Activated naive CD4-positive, alpha-beta T cell treated with anti-CD3 and anti-CD28 coated beads for 36 hours (primary cell): ENCODE results near the gene FAM20C. TPM values are rescaled to one million over a fixed set of nuclear protein-coding genes. Genes with fewer than 3 reads are reported as not detected.

Source experiments
- CTCF ChIA-PET: fragments of 350-600 bp; sonication (Branson Sonifier 250); formaldehyde crosslinking; loops from one replicate; lab custom pipeline; 2021; ENCODE audit warnings: antibody characterized with exemption; lab: Charles Lee
- DNase-seq: peaks from one replicate; pipeline ENCODE4 v3.0.0-alpha.2; 2020
- H3K27ac Mint-ChIP-seq: one replicate; pipeline ENCODE4 v1.8.0; 2021; ENCODE audit warnings: mild to moderate bottlenecking, mixed read lengths
- H3K27me3 Mint-ChIP-seq: one replicate; pipeline ENCODE4 v1.8.0; 2021; ENCODE audit warnings: low read depth, mixed read lengths
- H3K36me3 Mint-ChIP-seq: one replicate; pipeline ENCODE4 v1.8.0; 2021; ENCODE audit warnings: low read depth, mixed read lengths
- H3K4me1 Mint-ChIP-seq: one replicate; pipeline ENCODE4 v1.8.0; 2021; ENCODE audit warnings: low read depth, mixed read lengths
- H3K4me3 Mint-ChIP-seq: one replicate; pipeline ENCODE4 v1.8.0; 2021; ENCODE audit warnings: mild to moderate bottlenecking, moderate library complexity, mixed read lengths
- H3K9me3 Mint-ChIP-seq: one replicate; pipeline ENCODE4 v1.8.0; 2021; ENCODE audit warnings: mixed read lengths
- intact Hi-C: fragments of 100-400 bp; cut with micrococcal nuclease; formaldehyde crosslinking; loops from one replicate; pipeline ENCODE4 v1.15.1; 2023
- total RNA-seq, 2 experiments: library from RNA; stranded (reverse); gene quantifications; one replicate each; pipeline ENCODE4 v1.2.3, GENCODE V29; 2021

Gene FAM20C
- total RNA-seq, 2 experiments from 2014 or later, result 0.26 to 0.91 TPM

DNA sequence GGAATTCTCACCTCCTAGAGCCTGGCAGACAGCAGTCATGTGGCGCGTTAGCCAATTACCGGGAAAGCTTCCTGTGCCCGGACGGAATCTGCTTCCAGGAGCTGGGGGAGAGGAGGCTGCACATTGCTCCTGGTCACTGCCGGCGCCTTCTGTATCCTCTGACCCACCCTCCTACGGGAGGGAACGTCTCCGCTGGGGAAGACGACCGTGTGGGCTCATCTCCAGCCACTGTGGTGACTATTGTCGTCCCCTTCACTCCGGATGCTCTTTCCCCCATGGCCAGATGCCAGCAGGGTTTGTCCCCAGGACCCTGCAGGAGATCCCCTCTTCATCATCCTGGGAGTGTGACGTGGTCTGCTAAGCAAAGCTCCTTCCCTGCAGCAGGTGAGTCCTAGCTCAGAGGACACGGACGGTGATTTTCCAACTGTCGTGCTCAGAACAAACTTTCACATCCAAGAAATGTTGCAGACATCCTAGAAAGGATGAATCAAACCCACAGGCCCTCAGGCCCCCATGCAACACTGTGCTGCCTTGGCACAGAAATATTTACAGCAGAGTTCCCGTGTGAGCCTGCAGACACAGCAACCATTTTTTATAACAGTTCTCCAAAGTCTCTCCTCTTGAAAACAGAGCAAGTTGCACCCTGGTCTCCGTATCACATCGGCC is 29.6 kb upstream of the FAM20C start:
- peaks cover 6% of the 10 kb centered on the region for H3K27me3 Mint-ChIP-seq
- no peak for DNase-seq
- no peaks in the 10 kb centered on the region for H3K4me1 Mint-ChIP-seq
- H3K36me3 Mint-ChIP-seq, result no peaks in the 10 kb centered on the region
- intact Hi-C loops, result no loop called here
- no peaks in the 10 kb centered on the region for H3K9me3 Mint-ChIP-seq
- H3K4me3 Mint-ChIP-seq, result no peak overlapping the region
- H3K27ac Mint-ChIP-seq, result no peak overlapping the region
- CTCF ChIA-PET, result no interaction called here

DNA sequence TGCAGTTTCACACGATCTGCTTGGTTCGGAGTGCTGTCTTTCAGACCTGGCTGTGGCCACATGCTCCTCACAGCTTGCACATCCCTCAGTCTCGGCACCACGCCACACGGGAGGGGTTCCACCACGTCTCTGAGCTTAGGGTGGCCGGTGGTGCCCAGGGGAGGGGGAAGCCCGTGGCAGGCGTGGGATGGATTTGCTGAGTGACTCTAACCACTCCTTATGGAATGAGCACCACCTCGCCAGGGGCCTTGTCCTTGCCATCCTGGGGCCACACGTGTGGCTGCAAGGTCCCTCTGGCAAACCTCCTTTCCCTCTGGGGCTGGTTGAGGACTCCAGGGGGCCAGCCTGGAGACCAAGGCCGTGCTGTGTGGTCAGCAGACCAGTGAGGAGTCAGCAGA is 29.1 kb upstream of the FAM20C start:
- H3K36me3 Mint-ChIP-seq, result no peaks in the 10 kb centered on the region
- no peak for DNase-seq
- CTCF ChIA-PET, result no interaction called here
- no peaks in the 10 kb centered on the region for H3K4me1 Mint-ChIP-seq
- H3K27ac Mint-ChIP-seq, result no peak overlapping the region
- intact Hi-C loops, result no loop called here
- no peak overlapping the region for H3K4me3 Mint-ChIP-seq
- H3K27me3 Mint-ChIP-seq, result peaks cover 6% of the 10 kb centered on the region
- no peaks in the 10 kb centered on the region for H3K9me3 Mint-ChIP-seq

DNA sequence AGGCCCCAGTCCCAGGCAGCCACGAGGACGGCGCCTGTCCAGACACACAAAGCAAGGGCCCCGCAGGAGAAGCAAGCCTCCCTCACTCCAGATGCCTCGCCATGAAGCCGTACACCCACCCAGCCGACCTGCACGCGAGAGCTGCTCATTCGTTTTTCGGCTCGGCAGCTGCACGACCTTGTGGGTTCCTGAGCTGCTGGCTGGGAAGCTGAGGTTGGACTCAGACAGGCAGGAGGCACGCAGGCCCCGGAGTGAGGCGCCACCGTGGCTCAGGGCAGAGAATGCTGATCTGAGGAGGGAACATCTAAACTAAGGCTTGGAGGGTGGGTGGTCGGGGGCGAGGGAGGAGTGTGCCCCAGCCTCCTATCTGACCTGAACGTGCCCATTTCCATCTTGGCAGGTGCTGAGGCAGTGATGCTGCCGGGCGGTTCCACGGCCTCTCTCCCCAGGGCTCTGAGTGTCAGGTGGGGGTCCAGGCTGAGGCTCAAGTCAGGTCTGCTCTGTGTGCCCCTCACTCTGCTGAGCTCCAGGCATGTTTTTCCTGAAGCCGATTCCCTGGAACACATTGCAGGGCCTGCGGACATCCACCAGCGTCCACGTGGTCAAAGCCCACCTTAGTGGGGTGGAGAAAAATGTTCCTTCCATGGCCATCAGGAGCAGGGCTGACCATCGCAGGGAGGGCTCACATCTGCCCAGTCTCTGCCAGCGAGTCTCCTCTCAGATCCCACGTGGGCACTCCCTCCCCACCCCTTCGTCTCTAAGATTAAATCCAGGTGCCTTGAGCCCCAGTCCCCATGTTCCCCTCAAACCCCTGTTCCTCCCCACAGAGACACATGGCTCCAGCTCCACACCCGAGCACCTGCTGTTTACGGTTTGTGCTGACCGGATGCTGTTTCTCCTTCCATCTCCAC is 28.1 kb upstream of the FAM20C start:
- intact Hi-C loops, result no loop called here
- Mint-ChIP-seq H3K4me3 (no peak overlapping the region), H3K27me3 (peaks cover 9% of the 10 kb centered on the region), H3K9me3 (no peaks in the 10 kb centered on the region), H3K4me1 (no peaks in the 10 kb centered on the region), H3K27ac (no peak overlapping the region), H3K36me3 (no peaks in the 10 kb centered on the region)
- no peak for DNase-seq
- CTCF ChIA-PET, result no interaction called here

DNA sequence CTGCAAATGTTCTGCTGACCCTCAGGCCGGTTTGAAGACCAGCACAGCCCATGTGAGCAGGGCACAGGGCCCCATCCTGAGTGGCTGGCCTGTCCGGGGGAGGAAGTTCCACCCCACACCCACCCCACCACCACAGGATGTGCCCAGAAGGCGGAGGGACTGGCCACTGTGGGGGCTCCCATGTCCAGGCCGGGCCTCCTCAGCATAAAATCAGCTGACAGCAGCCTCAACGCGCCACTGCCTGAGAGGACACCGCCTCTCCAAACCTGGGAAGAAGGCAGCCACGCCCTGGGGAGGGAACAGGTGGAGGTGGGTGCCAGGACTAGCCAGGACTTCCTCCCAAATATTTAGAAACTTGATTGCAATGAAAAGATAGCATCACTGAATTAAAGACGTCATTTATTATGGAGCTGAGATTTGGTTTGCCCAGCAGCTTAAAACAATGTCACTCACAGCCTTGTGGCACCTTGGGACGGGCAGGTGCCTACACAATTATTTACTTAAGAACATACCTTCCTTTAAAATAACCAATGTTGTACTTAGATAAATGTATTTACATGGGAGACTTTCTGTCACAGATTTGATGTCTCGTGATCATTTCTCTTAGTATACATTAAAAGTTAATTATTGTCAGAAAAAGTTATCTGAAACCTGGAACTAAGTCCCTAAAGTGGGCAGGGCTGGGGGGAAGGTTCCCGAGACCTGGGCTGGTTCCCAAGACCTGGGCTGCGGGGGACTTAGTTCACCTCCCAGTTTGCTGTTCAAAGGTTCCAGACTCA is 27.3 kb upstream of the FAM20C start:
- DNase-seq, result no peak
- Mint-ChIP-seq H3K27ac (no peak overlapping the region), H3K9me3 (no peaks in the 10 kb centered on the region), H3K27me3 (peaks cover 11% of the 10 kb centered on the region), H3K4me1 (no peaks in the 10 kb centered on the region), H3K4me3 (no peak overlapping the region), H3K36me3 (no peaks in the 10 kb centered on the region)
- CTCF ChIA-PET, result no interaction called here
- intact Hi-C loops, result no loop called here

DNA sequence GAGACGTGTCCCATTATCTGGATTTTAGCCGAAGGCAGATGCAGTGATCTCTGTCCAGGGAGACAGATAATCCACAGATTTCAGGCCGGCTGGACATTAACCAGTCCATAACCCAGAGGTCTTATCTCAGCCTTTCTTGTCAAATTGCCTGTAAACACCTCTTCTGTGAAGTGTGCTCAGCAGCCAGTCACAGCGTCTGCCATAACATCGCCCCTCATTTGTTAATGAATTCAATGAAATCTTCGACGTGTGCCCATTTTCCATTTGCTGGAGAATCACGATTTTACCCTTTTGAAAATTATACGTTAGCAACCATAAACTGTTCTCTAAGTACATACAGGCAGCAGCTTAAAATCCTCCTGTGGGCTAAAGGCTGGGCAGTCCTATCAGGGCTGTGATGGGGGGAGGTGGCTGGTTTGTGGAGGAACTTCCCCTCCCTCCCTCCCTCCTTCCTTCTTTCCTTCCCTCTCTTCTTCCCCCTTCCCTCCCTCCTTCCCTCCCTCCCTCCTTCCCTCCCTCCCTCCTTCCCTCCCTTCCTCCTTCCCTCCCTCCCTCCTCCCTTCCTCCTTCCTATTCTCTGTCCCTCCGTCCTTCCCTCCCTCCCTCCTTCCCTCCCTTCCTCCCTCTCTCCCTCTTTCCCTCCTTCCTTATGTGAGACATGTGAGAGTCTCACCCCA is 26.6 kb upstream of the FAM20C start:
- DNase-seq, result no peak
- Mint-ChIP-seq H3K4me3 (no peak overlapping the region), H3K9me3 (no peaks in the 10 kb centered on the region), H3K27ac (no peak overlapping the region), H3K4me1 (no peaks in the 10 kb centered on the region), H3K36me3 (no peaks in the 10 kb centered on the region), H3K27me3 (peaks cover 12% of the 10 kb centered on the region)
- CTCF ChIA-PET, result no interaction called here
- intact Hi-C loops, result no loop called here

DNA sequence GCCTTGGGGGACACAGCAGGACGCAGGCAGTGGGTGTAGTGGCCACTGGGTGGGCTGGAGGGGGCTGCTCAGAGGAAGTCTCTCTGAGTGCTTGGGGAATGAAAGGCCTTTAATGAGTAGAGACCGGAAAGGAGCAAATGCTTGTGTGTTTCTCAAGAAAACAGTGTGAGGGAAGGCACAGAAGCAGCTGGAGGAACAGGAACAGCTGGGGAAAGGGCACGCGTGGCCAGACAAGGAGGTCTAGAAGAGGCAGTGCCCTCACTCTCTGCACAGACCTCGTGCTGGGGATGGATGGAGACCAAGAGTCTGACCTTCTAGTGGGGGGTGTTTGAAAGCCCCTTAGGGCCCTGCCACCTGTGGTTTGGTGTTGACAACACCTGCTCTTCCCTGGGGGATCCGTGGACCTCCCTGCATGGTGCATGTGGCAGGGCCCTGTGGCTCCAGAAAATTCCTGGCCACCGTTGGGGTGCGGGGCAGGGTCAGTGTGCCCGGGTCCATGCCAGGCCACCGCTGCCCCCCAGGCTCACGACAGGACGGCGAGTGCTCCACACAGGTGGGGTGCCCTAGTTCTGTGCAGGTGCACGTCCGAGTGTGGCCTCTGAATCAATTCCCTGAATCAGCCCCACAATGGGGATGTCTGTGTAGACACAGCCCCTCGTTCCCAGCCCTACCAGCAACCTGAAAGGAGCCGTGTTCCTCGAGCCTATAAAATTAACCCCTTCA is 25.9 kb upstream of the FAM20C start:
- H3K27ac Mint-ChIP-seq, result no peak overlapping the region
- CTCF ChIA-PET, result no interaction called here
- no peaks in the 10 kb centered on the region for H3K36me3 Mint-ChIP-seq
- H3K27me3 Mint-ChIP-seq, result peaks cover 12% of the 10 kb centered on the region
- intact Hi-C loops, result no loop called here
- H3K9me3 Mint-ChIP-seq, result no peaks in the 10 kb centered on the region
- no peaks in the 10 kb centered on the region for H3K4me1 Mint-ChIP-seq
- H3K4me3 Mint-ChIP-seq, result no peak overlapping the region
- DNase-seq, result no peak

DNA sequence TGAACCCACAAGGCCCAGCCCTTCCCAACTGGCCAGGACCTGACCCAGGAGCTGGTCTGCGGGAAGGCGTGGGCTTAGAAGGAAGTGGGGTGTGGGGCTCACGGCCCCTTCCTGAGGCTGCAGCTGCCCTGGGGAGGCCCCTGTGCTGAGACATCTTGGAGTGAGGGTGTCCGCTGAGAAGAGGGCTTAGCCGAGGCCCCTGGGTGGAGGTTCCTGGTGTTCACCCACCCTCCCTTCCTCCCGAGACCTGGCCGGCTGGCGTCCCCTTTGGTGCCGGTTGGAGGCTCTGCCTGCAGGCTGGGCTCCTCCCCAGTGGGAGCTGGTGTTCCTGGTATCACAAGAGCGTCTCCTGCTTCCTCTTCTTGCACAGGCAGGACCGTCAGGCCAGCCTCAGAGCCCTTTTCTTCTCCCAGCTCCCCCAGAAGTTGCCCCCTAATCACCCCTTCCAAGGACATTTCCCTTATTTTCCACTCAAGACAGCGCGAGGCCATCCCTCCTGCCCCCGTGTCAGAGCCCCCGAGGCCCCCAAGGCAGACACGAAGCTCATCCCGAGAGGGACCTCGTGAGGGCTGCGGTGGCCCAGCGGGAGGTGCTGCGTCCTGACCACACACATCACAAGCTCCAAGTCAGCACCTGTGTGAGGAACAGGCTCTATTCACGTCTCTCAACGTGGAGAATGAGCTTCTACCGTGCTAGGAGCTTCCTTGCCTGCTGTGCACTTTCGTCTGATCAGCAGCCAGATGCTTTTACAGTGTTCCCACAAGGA is 25.1 kb upstream of the FAM20C start:
- Mint-ChIP-seq H3K36me3 (no peaks in the 10 kb centered on the region), H3K27me3 (peaks cover 12% of the 10 kb centered on the region), H3K4me1 (no peaks in the 10 kb centered on the region), H3K27ac (no peak overlapping the region), H3K9me3 (no peaks in the 10 kb centered on the region), H3K4me3 (no peak overlapping the region)
- CTCF ChIA-PET, result no interaction called here
- intact Hi-C loops, result no loop called here
- no peak for DNase-seq

DNA sequence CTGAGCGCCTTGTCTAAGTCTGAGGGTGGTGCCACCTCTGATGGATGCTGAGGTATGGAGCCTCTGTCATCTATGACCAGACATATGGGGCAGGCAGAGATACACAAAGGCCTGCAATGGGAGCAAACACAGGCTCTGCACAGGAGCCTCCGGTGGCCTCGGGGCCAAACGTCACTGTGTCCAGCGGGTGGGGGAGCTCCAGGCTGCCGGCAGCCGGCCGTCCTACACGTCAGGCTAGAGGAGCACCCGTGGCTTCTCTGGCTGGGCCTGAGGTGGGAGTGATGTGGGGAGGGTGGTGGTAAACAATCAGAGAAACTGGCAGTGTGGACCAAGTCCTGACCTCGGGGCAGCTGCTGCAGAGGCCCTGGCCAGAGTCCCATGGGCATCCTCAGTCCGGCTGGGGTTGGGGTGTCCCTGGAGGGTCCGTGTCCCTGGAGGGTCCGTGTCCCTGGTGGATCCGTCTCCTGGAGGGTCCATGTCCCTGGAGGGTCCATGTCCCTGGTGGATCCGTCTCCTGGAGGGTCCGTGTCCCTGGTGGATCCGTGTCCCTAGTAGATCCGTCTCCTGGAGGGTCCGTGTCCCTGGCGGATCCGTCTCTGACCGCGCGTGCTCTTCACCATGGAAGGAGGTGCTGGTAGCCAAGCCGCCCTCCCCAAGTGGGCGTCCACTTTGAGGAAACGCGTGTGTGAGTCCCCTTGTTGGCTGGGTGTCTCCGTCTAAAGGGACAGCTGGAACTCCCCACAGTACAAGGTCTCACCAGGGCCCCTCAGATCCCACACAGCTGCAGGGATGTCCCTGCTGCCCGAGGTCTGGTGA is 24.2 kb upstream of the FAM20C start:
- DNase-seq, result no peak
- Mint-ChIP-seq H3K27ac (no peak overlapping the region), H3K4me3 (no peak overlapping the region), H3K36me3 (no peaks in the 10 kb centered on the region), H3K9me3 (no peaks in the 10 kb centered on the region), H3K4me1 (no peaks in the 10 kb centered on the region), H3K27me3 (peaks cover 12% of the 10 kb centered on the region)
- CTCF ChIA-PET, result no interaction called here
- intact Hi-C loops, result no loop called here

DNA sequence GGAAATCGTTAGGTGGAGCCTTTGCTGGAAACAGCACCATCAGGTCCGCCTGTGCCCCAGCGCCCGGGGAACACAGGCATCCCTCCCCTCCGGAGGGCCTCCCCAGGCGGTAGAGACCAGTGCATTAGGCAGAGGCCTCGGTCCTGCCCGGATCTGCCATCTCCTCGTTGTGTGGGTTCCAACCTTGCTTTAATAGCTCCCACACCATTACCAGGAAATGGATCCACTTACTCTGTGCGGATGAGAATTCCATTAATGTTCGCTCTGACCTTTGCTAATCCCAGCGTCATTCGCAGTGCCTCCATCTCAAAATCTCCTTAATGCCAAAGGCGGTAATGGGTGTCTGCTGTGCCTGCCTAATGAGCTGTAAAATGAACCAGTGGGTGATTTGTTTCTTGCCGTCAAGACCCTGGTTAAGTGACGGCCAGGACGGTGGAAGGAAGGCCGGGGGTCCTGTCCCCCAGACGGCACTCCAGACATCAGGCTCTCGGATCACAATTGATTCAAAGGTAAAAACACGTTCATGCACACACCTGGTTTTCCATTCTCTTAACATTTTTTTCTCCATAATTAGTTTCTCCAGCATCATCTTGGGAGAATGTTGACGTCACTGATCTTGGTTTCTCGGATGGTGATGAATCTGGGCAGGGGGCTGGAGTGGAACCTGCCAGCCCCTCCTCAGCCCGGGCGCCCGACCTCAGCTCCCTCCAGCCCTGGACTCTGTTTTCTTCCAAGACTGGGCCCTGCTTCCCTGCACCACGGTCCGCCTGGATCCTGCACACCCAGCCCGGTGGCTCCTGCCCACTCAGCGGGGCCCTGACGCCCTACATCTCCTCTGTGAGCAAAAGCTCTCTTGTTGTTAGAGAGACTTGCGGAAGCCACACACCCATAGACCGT is 22.8 kb upstream of the FAM20C start:
- Mint-ChIP-seq H3K27me3 (peaks cover 12% of the 10 kb centered on the region), H3K27ac (no peak overlapping the region), H3K36me3 (no peaks in the 10 kb centered on the region), H3K4me1 (no peaks in the 10 kb centered on the region), H3K4me3 (no peak overlapping the region), H3K9me3 (no peaks in the 10 kb centered on the region)
- CTCF ChIA-PET, result no interaction called here
- DNase-seq, result no peak
- intact Hi-C loops, result no loop called here
